Measurements from ENCODE around the gene BMP5.

DNA sequence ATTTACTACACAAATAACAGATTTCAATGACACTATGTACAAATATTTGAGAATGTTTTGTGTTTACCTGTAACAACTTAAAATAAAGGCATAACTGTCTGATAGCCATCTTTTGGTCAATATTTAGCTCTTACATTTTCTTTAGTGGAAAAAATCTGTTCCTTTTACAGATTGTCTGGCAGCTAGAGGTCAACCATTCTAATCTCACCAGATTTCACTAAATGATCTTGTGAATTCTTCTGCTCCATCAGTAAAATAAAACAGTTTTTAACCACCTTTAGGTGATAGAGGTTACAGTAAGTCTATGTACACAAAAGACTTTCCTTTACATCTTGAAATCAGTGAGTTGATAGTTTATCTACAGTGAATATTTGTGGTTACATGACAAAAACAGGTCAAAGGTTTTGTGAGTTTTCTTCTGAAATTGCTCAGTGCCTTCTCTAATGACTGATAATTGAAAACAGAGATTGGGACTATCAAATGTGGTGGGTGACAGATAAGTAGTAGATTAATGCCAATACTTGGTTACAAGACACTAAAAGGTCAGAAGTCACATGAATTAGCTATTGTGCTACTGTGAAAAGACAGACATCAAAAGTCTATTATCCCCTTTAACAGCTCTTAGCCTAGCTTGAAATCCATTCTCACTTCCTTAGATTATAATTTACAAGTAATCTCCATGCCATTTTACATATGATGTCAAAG is 47.4 kb downstream of the BMP5 start:
- TF ChIP-seq, protein P1, sequence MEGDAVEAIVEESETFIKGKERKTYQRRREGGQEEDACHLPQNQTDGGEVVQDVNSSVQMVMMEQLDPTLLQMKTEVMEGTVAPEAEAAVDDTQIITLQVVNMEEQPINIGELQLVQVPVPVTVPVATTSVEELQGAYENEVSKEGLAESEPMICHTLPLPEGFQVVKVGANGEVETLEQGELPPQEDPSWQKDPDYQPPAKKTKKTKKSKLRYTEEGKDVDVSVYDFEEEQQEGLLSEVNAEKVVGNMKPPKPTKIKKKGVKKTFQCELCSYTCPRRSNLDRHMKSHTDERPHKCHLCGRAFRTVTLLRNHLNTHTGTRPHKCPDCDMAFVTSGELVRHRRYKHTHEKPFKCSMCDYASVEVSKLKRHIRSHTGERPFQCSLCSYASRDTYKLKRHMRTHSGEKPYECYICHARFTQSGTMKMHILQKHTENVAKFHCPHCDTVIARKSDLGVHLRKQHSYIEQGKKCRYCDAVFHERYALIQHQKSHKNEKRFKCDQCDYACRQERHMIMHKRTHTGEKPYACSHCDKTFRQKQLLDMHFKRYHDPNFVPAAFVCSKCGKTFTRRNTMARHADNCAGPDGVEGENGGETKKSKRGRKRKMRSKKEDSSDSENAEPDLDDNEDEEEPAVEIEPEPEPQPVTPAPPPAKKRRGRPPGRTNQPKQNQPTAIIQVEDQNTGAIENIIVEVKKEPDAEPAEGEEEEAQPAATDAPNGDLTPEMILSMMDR (IDR thresholded peaks at IDR 0.05) = no peak
- no peak for TF ChIP-seq POLR2A (IDR thresholded peaks at IDR 0.05)
